ENCODE measurements around the gene XPO1.
"Not testable (repeated sequence)": the region's sequence is repeated elsewhere in the genome, so short reads cannot be mapped to it uniquely, and the experiment has no call there.

Gene XPO1

DNA sequence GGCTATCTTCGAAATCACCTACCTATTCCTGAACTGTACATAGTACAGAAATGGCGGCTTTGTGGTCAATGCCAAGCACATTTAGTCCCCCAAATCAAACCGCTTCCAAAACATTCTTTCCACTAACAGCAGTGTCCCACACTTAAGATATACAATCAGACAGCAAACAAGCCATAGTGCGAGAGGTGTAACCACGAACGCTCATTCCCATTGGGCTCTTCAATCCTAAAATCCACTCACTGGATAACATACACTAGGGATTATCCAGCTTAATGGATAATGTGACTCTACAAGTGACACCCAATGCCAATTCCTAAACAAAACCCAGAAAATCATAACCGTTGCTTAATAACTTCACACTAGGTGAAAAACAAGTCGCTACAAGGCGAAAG is 2.0 kb downstream of the XPO1 start:
- no peak for DNase-seq (ENCODE audit: low spot score)

DNA sequence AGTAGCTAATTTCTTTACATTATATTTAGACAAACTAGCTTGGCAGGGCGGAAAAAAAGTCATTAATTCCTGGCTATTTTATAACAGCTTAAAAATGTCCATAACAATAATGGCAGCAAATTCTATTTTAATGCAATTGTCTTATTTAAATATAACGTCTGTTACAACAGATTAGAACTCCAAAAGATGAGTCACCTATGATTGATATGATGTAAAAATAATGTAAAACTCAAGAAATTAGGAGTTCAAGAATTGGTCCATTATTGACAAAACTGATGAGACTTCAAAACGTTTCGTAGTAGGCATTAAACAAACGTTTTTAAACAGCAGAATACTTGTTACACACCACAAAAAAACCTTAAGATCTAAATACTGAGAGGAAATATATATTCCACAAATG is 2.7 kb downstream of the XPO1 start:
- no peak for DNase-seq (ENCODE audit: low spot score)

DNA sequence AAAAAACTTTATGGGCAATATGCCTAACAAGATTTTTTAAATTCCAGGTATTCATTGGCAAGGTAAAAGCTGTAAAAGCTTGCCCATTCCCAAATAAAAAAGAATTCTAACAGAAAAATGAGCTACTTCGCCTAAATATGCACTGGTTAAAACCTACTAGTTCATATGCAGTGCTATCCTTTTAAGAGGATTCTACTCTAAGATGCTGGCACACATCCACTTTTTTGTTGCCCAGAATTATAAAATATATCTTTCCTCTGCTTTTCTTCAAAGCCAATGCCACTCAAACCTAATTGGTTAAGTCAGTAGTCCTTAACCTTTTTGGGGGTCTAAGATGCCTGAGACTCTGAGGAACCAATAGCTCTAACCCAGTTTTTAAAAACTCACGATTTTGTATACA is 3.2 kb downstream of the XPO1 start:
- DNase-seq (ENCODE audit: low spot score): no peak

DNA sequence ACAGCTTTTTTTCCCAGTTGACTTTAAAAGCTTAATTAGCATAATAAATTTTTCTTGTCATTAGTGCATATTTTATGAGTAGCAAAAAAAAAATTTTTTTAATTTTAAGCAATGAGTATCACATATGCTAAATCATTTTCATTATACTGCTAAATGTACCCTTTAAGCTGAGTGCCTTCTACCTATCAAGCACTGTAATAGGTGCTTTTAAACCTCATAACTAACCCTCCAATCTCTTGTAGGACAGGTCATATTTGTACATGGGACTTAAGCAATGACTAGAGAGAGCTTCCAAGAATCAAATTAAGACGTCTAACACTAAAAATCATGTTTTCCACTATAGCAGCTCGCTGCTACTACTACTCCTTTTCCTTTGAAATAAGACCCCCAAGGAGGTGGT is 7.4 kb downstream of the XPO1 start:
- no peak for DNase-seq (ENCODE audit: low spot score)

DNA sequence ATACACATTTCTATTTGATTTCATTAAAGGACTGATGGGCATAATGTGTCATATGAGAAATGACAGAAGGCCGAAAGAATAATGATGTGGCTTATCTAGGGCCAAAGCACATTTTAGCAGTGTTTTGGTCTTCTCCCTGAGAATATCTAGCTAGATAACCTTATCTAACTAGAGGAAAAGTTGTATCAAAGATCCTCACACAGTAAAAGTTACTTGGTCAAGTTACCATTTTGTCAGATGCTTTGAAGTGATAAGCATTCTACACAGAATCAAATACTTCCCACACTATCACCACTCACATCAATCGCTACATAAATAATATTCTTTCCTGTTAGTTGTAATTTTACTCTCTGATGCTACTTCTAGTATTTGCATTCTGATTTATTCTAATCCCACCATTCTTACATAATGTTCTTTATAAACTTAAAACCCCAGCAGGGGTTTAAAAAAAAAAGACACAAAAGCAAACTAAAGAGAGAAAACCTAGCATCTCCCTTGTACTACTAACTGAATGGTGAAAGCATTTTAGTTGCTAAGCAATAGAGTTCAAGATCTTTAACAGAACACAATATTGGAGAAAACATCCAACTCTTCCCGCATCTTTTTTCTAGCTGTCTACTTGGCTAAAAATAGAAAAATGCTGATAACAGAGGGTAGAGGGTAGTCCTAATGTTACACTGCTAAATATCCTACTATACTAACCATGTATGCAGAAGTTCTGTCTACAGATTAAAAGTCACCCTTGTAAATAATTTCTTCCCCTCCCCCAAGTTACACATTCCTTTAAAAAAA is 8.0 kb downstream of the XPO1 start:
- DNase-seq (ENCODE audit: low spot score): no peak

DNA sequence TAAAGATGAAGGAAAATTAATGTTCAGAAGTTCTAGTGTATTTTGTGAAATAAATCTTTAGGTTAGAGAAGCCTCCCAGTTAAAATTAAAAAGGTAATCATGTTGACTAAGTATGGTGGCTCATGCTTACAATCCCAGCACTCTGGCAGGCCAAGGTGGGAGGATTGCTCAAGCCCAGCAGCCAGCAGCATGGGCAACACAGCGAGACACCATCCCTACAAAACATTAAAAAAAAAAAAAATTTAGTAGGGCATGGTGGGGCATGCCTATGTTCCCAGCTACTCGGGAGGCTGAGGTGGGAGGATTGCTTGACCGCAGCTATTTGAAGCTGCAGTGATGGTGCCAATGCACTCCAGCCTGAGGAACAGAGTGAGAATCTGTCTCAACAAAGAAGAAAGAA is 17.9 kb downstream of the XPO1 start:
- no peak for DNase-seq (ENCODE audit: low spot score)

DNA sequence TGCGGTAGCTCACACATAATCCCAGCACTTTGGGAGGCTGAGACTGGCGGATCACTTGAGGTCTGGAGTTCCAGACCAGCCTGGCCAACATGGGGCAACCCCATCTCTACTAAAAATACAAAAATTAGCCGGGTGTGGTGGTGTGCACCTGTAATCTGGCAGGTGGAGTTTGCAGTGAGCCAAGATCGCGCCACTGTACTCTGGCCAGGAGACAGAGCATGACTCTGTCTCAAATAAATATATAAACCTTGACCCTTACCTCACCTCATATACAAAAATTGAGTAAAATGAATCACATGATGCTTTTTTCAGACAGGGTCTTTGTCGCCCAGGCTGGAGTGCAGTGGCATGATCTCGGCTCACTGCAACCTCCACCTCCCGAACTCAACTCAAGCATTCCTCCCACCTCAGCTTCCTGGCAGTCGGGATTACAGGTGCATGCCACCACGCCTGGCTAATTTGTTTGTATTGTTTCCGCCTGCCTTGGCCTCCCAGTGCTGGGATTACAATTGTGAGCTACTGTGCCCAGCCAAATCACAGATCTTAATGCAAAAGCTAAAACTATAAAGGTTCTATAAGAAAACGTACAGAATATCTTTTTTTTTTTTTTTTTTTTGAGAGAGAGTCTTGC is 25.3 kb downstream of the XPO1 start:
- no peak for DNase-seq (ENCODE audit: low spot score)

DNA sequence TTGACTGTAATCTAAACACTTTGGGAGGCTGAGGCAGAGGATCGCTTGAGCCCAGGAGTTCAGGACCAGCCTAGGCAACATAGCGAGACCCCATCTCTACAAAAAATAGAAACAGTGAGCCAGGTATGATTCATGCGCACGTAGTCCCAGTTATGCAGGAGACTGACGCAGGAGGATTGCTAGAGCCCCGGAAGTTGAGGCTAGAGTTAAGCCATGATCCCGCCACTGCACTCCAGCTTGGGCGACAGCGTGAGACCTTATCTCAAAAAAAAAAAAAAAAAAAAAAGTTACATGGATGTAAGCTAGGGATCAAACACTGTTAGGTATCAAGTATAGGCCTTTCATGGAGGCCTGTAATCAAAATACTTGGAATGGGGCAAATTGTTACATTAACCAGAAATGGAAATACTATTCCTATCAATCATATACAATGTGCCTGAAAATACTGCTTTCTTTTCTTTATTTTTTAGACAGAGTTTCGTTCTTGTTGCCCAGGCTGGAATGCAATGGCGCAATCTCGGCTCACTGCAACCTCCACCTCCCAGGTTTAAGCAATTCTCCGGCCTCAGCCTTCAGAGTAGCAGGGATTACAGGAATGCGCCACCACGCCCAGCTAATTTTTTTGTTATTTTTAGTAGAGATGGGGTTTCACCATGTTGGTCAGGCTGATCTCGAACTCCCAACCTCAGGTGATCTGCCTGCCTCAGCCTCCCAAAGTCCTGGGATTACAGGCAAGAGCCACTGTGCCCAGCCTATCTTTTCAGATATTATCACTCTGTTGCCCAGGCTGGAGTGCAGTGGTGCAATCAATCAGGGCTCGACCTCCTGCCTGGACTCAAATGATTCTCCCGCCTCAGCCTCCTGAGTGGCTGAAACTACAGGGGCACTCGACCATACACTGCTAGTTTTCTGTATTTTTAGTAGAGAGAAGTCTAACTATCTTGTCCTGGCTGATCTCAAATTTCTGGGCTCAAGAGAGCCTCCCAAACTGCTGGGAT is 27.2 kb downstream of the XPO1 start:
- DNase-seq (ENCODE audit: low spot score): no peak

DNA sequence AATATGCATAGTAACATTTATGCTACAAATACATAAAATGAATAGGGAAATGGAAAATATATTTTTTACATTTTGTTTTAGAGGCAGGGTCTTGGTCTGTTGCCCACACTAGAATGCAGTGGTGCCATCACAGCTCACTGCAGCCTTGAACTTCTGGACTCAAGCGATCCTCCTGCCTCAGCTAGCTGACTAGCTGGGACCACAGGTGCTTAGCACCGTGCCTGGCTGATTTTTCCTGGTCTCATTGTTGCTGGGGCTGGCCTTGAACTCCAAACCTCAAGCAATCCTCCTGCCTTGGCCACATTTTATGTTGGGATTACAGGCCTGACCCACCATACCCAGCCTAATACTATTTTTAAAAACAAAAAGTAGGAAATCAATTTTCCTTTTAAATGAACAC is 33.2 kb downstream of the XPO1 start:
- no peak for DNase-seq (ENCODE audit: low spot score)

DNA sequence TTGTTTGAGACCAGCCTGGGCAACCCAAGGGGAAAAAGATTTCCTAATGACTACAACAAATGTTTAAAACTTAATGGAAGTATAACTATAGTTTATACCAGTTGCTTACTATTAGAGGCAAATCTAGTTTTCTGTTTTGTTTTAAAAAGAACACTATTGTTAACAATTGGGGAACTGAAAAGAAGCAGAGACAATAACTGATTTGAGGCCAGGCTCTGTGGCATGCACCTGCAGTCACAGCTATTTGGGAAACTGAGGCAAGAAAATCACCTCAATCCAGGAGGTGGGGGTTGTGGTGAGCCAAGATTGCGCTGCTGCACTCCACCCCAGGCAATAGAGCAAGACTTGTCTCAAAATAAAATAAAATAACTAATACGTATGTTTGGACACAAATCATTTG is 39.1 kb downstream of the XPO1 start:
- DNase-seq (ENCODE audit: low spot score): no peak

DNA sequence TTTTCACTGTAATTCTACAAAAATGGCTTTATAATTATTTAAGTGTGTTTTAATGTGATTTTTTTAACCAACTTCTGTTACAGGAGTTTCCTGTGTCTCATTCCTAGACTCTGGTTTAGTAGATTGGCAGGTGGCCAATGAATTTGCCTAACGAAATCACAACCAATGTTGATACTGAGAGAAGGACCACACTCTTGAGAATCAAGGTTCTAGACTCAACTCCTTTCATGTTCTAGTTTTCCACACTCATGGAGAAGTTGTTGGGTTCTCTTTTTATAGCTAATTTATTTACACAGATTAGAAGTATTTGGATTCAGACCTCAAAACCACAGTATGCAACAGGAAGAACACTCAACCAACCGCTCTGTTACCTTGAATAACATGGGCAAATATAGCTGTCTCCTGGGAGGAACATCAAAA is 44.6 kb downstream of the XPO1 start:
- DNase-seq (ENCODE audit: low spot score): no peak

DNA sequence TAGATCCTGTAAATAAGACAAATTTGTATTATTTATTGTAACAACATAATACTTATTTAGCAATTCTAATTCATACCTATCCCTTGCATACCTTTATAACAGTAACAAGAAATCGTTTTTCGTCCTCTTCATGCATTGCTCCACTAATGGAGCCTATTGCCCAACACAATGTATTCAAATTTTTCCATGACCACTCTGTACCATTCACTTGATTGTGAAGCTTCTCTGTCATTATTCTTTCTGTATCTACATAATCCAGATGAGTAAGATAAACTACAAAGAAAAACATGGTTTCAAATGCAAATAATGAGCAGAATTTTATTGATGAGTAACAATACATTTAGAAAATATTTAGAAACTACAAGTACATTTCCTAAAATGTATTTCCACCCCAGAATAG is 45.7 kb downstream of the XPO1 start:
- no peak for DNase-seq (ENCODE audit: low spot score)

DNA sequence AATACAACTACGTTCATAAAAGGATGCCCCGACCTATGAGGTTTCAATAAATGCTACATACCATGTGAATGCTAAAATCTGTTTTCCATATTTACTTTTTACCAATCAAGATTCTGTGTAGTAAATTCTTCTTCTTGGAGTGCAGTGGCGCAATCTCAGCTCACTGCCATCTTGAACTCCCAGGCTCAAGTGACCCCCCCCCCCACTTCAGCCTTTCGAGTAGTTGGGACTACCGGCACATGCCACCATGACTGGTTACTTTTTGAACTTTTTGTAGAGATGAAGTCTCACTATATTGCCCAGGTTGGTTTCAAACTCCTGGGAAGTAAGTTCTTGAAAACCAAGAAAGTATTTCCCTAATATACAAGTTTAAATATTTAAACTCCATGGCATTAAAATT is 52.9 kb downstream of the XPO1 start:
- DNase-seq (ENCODE audit: low spot score): no peak

DNA sequence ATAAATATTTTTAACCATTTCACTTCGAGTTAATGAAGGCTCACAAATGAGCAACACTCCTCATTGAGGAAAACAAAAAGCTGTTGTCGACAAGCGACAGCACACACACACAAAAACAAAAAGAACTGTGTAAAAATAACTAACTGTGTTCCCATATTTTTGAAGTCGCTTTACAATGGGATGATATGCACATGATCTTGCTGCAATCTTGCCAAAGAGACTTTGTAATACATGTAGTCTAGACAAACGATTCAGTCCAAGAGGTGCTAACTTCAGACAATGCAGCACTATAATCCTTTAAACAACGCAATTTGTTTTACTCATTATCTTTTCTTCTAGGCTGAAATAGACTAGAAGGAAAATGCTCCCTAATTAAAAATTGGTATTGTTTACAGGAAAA is 60.1 kb downstream of the XPO1 start:
- DNase-seq (ENCODE audit: low spot score): no peak

DNA sequence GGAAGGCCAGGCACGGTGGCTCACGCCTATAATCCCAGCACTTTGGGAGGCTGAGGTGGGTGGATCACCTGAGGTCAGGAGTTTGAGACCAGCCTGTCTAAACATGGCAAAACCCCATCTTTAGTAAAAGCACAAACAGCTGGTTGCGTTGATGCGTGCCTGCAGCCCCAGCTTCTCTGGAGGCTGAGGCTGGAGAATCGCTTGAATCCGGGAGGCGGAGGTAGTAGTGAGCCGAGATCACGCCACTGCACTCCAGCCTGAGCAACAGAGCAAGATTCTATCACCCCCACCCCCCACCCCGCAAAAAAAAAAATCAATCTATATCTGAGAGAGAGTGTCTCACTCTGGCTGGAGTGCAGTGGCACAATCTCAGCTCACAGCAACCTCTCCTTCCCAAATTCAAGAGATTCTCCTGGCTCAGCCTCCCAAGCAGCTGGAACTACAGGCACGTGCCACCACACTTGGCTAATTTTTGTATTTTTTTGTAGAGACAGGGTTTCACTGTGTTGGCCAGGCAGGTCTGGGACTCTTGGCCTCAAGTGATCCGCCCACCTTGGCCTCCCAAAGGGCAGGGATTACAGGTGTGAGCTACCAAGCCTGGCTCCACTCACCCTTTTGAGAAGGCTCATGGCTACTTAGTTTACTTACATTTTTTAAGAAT is 61.1 kb downstream of the XPO1 start:
- not testable (repeated sequence) for DNase-seq (ENCODE audit: low spot score)

DNA sequence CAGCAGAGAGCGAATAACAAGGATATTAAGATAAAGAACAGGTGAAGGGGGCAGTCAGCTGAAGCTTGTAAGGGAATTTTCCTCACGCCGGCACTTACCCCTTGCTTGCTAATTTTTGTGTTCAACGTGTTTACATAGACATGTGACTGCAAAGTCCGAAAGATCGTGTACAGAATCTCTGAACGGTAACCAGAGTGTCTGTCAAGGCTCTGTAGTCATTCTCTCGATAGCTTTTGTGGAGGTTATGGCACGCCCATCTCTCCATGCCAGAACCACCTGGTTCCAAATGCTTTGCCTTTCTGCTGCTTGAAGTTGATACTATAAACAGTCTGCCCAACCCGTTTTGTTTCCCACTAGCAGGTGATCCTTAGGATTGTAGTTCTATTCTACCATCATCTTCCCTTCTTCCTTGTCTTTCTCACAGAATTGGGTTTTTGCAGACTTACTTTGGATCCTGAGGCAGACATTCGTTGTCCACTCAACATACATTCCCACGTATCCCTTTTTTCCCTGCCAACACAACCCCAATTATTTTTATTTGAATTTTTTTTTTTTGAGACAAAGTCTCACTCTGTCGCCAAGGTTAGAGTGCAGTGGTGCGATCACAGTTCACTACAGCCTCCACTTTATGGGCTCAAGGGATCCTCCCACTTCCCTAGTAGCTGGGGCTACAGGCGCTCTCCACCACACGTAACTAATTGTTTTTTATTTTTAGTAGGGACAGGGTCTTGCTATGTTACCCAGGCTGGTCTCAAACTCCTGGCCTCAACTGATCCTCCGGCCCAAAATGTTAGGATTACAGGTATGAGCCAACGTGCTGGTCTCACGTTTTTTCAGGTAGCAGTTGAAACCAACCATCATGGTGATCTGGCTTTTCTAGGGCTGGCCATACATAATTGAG is 66.0 kb downstream of the XPO1 start:
- peak; percentile 24 for DNase-seq (ENCODE audit: low spot score)

DNA sequence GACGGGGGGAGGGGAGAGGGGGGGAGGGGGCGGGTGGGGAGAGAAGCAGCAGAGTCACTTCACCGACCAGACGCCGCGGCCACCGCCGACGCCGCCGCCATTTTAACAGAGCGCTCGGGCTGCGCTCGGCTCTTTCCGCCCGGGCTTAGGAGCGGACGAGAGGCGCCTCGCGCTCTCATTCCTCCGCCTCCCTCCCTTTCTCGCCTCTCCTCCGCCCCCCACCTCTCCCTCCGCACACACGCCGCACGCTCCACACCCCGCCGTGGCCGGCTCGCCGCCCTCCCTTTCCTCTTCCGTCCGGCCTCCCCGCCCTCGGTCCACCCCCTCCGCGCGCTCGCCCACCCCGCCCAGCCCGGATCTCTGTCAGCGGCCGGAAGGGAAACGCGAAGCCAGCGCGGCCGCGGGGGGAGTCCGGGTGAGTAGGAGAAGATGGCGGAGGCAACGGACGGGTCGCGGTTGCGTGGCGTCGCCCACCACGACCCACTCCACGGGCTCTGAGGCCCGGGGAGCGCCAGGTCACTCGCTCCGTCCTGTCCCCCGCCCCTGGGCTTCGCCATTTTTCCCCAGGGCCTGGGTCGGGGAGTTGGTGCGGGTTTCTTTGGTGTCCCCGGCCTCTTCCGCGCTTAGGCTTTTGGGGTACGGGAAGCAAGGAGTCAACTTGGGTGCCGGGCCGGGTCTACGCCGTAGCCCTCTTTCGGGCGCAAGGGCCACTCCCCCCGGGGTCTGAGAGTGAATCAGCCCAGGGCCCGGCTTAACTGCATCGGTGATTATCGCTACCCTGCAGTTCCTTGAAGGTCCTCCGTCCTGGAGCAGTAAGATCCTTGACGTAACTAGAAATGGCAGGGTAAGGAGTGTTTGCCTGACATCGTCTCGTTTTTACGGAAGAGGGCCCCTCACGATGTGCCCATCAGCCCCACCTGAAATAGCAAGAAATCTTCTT is 66.9 kb downstream of the XPO1 start, which contains the start of gene USP34:
TSS of gene USP34 (minus strand) at position 123 of the 940 bp plus-strand sequence. CDS start 395 bp downstream, outside the sequence.
- peak; percentile 88 for DNase-seq (ENCODE audit: low spot score)

DNA sequence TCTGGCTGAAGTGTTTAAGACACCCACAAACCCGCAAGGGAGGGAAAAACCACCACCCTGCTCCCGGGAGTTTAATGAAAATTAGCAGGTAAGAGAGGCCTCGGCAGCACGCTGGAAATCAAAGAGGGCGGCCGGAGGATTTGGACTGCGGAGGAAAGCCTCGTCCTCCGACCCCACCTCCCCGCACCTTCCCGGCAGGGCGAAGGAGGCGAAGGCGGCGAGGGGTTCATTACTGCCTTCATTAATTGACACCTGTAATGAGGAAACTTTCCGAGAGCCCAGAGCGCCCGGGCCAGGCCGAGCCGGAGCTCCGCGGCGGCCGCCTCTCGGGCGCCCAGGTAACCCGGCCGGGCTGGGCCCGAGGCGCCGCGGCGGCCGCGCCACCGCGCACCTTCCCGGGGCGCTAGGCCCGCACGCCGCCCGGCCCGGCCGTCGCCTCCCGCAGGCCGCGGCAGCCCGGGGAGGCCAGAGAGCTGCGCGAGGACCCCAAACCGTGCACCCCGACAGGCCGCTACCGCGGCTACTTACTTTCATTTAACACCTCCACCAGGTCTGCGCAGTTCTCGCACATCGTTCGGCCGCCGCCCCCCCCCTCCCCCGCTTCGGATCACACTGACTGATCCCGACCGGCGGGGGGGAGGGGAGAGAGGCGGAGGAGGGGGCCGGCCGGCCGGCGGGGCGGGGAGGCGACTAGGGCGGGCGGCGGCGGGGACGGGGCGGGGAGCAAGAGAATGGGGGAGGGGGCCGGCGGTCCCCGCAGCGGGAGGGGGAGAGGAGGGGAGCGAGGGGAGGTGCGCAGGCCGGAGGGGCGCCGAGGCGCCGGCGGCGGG is 67.8 kb downstream of the XPO1 start:
- peak; percentile 73 for DNase-seq (ENCODE audit: low spot score)

All from germinal center (tissue), 1 donor.